Measurements from ENCODE around the gene MAN1C1.

DNA sequence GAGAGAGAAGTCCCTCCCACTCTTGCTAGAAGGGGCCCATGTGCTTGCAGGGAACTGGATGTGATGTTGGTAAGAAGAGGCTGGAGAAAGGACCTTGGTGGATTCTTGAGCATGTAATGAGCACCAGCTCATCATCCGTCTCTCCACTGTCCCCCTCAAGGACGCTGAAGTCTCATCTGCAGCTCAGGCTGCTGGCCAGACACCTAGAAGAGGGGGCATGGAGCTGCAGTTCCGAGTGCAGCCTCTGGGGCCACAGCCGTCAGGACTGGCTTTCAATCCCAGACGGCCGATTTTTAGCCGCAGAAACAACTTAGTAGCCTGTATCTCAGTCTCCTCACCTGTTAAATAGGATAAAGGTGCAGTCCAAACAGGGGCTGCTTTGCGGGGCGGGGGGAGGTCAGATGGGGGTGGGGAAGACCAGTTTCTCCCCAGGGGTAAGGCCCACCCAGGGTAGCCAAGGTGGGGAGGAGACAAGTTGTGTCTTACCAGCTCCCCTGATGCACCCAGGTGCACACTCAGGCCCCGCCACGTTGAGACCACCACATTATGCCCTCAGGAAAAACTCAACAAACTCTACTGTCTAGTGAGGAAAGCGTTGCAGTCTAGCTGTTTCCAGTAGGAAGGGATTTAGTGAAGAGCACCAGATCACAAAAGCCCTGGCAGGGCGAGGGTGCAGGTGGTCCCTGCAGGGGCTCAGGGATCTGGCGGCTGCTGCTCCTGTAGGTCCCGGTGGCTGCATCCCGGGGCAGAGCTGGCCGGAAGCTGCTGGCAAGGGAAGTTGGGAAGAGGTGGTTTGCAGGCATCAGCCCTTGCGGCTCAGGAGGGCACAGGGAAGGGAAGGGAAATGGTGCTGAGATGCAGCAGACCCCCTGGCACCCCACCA lies 43.6 kb upstream of the MAN1C1 start:
- TF ChIP-seq, protein P1, sequence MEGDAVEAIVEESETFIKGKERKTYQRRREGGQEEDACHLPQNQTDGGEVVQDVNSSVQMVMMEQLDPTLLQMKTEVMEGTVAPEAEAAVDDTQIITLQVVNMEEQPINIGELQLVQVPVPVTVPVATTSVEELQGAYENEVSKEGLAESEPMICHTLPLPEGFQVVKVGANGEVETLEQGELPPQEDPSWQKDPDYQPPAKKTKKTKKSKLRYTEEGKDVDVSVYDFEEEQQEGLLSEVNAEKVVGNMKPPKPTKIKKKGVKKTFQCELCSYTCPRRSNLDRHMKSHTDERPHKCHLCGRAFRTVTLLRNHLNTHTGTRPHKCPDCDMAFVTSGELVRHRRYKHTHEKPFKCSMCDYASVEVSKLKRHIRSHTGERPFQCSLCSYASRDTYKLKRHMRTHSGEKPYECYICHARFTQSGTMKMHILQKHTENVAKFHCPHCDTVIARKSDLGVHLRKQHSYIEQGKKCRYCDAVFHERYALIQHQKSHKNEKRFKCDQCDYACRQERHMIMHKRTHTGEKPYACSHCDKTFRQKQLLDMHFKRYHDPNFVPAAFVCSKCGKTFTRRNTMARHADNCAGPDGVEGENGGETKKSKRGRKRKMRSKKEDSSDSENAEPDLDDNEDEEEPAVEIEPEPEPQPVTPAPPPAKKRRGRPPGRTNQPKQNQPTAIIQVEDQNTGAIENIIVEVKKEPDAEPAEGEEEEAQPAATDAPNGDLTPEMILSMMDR (IDR thresholded peaks at IDR 0.05): peak; percentile 27 to 51 (median 42)
- no peak for TF ChIP-seq POLR2A (IDR thresholded peaks at IDR 0.05)

Data from uterus (tissue), 2 donors.